GM19372 (cell line): Measurements from ENCODE around the gene PLEKHN1.
"Not testable (repeated sequence)": the region's sequence is repeated elsewhere in the genome, so short reads cannot be mapped to it uniquely, and the experiment has no call there.

Experiments
- ATAC-seq: cut with Tn5 transposase; IDR thresholded peaks from one replicate; pipeline ENCODE4 v1.9.1; 2021; ENCODE audit warnings: mild to moderate bottlenecking, low read depth, moderate library complexity; ENCODE audit not compliant: unreplicated experiment

Gene PLEKHN1

DNA sequence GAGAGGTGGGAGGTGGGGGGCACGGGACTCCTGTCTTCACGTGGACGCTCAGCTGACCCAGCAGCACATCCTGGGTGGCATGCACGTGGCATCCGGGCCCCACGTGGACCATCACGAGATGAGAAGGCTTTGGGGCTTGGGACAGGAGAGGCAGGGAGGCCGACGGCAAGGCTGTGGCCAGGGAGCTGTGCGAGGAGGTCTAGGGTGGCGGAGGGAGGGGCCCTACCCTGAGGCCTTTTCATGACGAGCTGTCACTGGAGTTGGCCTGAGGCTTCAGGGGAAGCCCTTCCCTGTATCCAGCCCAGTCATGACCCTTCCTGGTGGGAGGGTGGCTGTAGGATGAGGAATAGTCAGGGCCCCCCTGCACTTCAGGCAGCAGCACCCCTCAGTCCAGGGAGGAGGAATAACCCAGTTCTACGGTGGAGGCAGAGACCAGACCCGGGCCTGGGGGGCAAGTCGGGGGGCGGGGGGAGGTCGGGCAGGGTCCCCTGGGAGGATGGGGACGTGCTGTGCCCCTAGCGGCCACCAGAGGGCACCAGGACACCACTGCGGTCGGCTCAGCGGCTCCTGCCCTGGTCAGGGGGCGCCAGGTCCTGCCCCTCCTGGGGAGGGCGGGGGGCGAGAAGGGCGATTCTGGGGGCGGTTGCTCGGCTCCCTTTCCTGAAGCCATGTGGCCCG lies 17.7 kb downstream of the PLEKHN1 start:
- no peak for ATAC-seq

GRCh38 chr1:984476-984814 lies 18.2 kb downstream of the PLEKHN1 start:
- no peak for ATAC-seq

DNA sequence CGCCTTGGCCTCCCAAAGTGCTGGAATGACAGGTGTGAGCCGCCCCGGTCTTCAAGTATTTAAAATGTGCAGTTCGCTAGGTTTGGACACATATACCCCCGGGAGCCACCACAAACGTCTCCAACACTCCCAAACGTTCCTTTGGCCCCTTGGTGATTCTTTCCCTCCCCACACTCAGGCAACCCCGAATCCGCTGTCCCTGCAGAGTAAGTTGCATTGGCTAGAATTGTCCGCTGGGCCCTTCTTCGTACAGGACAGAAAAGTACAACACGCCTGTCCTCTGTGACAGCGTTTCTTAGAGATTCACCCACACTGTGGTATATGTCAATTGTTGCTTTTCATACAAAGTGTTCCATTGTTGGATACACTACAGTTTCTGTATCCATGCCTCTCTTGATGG lies 18.8 kb downstream of the PLEKHN1 start:
- ATAC-seq = no peak

DNA sequence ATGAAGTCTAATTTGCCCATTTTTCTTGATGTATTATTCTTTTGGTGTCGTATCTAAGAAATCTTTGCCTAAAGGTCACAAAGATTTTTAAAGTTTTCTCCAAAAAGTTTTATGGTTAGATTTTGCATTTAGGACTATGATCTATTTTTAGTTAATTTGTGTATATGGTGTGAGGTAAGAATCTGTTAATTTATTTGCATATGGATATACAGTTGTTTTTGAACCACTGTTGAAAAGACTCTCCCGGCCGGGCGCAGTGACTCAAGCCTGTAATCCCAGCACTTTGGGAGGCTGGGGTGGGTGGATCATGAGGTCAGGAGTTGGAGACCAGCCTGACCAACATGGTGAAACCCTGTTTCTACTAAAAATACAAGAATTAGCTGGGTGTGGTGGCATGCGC lies 21.8 kb downstream of the PLEKHN1 start:
- not testable (repeated sequence) for ATAC-seq

DNA sequence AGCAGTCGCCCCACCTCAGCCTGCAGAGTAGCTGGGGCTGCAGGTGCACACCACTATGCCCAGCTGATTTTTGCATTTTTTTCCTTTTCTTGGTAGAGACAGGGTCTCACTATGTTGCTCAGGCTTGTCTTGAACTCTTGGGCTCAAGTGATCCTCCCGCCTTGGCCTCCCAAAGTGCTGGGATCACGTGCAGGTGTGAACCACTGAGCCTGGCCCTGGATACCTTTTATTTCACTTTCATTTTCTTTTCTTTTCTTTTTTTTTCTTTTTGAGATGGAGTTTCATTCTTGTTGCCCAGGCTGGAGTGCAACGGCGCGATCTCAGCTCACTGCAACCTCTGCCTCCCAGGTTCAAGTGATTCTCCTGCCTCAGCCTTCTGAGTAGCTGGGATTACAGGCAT lies 25.0 kb downstream of the PLEKHN1 start:
- ATAC-seq = not testable (repeated sequence)

DNA sequence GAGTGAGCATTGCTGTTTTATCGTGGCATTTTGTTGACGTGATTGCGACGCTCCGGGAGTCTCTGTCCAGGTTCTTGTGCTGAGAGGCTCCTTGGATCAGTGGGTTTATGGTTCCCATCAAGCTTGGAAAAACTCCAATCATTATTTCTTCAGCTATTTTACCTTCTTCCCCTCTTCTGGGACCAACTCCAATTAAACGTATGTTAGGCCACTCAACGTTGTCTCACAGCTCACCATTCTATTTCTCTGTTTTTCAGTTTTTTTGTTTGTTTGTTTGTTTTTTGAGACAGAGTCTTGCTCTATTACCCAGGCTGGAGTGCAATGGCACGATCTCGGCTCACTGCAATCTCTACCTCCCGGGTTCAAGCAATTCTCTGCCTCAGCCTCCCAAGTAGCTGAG lies 25.6 kb downstream of the PLEKHN1 start:
- no peak for ATAC-seq

GRCh38 chr1:992362-992761 lies 26.1 kb downstream of the PLEKHN1 start:
- no peak for ATAC-seq

GRCh38 chr1:993379-993995 lies 27.2 kb downstream of the PLEKHN1 start:
- ATAC-seq = no peak

DNA sequence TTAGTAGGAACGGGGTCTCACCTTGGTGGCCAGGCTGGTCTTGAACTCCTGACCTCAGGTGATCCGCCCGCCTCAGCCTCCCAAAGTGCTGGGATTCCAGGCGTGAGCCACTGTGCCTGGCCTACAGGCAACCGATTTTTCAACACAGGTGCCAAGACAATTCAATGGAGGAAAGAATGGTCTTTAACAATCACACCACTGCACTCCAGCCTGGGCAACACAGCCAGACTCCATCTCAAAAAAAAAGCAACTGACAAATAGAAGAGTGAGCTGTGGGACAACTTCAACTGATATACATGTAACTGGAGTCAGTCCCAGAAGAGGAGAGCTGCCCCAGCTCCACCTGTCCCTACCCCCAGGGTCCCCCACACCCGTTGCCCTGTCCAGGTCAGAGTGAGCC lies 28.3 kb downstream of the PLEKHN1 start:
- ATAC-seq = not testable (repeated sequence)

- ATAC-seq = no peak
Observed at GRCh38 chr1:995665-996633, 29.7 kb downstream of the PLEKHN1 start.

GRCh38 chr1:996851-997712 lies 30.8 kb downstream of the PLEKHN1 start:
- ATAC-seq = no peak

- ATAC-seq = no peak
Observed at GRCh38 chr1:997713-997992, 31.4 kb downstream of the PLEKHN1 start.

DNA sequence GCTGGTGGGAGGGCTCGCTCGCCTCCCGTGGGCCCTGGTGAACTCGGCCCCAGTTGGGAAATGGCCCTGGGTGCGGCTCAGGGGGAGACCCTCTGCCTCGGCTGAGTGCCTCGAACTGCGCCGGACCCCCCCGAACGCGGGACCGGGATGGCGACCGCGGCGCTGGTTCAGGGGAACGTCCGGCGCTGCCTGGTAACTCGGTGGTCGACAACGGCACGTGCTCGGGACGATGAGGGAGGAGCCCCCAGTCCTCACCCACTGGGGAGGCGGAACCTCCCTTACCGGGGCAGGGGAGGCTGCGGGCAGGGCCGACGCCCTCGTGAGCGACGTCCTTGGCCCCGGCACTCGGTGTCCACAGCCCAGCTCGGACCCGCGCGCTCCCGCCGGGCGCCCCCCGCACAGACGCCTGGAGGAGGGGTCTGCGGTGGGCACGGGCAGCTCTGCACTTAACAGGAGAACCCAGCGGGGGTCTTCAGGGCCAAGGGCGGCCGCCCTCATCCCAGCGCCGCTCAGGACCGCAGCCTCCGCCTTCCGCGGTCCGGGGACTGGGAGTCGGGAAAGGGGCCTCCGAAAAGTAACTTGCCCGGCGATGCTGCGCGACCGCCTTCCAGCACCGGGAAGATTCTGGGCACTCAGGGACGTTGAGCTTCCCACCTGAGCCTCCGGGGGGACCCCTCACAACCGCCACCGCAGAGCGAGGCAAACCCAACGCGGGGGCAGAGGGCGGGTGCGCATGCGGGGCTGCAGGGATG lies 31.9 kb downstream of the PLEKHN1 start:
- no peak for ATAC-seq

GRCh38 chr1:998745-998994 lies 32.4 kb downstream of the PLEKHN1 start:
- ATAC-seq = no peak

- ATAC-seq = no peak
Observed at GRCh38 chr1:998995-999724, 32.9 kb downstream of the PLEKHN1 start.

- ATAC-seq = no peak
Observed at GRCh38 chr1:999725-1000356, 33.6 kb downstream of the PLEKHN1 start, which contains the start of gene HES4. Gene HES4, minus strand, starts transcription at chr1:1000097. Its CDS starts 124 bp downstream, at chr1:999973.

- ATAC-seq = no peak
Observed at GRCh38 chr1:1000357-1001056, 34.2 kb downstream of the PLEKHN1 start.

DNA sequence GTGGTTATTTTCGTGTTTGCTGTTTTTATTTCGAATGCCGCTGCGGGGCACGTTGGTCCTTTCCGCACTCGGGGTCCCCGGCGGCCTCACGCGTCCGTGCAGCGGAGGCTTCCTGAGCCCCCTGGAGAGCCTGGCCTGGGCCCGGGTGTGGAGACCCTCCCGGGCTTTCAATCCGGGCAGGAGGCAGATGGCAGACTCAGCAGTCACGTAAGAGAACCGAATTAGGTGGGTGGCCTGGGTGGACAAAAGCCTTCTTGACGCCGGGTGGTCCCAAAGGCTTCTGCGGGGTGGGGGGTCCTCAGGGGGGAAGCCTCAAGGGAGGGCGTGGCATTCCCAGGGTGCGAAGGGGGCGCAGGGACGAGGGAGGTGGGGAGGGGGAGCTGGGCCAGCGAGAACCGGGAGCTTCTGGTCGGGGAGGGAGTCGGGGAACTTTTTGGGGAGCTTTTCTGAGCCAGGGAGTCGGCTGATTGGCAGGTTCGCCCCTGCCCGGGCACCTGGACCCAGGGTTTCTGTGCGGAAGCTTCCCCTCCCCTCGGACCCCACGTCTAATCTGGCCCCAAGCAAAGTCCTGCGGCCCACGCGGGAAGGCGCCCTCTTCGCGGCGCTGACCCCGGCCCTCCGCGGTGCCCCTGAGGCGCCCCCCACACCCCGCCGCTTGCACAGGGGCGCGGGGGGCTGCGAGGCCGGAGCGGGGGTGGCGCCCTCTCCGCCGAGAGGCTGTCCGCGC lies 34.9 kb downstream of the PLEKHN1 start:
- no peak for ATAC-seq
